ENCODE results near the gene CDKN2A. TPM values are rescaled to one million over a fixed set of nuclear protein-coding genes. Genes with fewer than 3 reads are reported as not detected.

CDKN2A gene
- total RNA-seq, 1 experiment from 2014 or later = not detected

DNA sequence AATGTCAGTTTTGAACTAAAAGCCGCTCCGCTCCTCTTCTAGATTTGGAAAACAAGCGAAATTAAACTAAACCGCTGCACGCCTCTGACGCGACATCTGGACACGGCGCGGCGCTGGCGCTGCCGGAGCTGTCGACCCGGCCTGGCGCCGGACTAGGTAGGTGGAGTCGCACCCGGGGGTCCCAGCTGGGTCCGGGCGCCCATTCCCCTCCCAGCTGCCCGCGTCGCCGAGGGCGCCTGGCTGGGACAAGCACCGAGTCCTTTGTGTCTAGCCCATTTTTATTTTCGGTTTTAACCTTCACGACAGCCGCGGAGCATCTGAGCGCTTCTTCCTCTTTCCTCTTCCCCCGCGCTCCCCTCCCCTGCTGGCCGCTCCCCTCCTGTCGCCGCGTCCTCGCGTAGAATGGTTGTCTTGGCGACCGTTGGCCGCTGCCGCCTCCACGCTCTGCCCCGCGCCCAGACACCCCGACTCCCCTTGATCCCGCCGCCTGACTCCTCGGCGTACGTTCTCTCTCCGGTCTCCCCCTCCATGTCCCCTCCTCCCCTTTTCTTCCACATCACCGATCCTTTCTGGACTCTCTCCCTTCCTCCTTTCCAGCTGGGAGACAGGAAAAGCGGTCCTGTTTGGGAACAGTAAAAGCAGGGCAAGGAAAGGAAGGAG, 944 bp upstream of the CDKN2A start:
- H3K36me3 Mint-ChIP-seq (ENCODE audit: insufficient read depth, unreplicated experiment) = no peaks in the 10 kb centered on the region
- TF ChIP-seq, protein P1, sequence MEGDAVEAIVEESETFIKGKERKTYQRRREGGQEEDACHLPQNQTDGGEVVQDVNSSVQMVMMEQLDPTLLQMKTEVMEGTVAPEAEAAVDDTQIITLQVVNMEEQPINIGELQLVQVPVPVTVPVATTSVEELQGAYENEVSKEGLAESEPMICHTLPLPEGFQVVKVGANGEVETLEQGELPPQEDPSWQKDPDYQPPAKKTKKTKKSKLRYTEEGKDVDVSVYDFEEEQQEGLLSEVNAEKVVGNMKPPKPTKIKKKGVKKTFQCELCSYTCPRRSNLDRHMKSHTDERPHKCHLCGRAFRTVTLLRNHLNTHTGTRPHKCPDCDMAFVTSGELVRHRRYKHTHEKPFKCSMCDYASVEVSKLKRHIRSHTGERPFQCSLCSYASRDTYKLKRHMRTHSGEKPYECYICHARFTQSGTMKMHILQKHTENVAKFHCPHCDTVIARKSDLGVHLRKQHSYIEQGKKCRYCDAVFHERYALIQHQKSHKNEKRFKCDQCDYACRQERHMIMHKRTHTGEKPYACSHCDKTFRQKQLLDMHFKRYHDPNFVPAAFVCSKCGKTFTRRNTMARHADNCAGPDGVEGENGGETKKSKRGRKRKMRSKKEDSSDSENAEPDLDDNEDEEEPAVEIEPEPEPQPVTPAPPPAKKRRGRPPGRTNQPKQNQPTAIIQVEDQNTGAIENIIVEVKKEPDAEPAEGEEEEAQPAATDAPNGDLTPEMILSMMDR (IDR thresholded peaks at IDR 0.05; ENCODE audit: unreplicated experiment) = no peak
- no peaks in the 10 kb centered on the region for H3K27me3 Mint-ChIP-seq (ENCODE audit: insufficient read depth, unreplicated experiment)
- POLR2A ChIA-PET = no interaction called here
- no peaks in the 10 kb centered on the region for H3K4me1 Mint-ChIP-seq (ENCODE audit: insufficient read depth, unreplicated experiment)
- intact Hi-C loops (cut with micrococcal nuclease) = no loop called here
- no TSS peak for BruUV-seq (replicated peaks)
- CTCF ChIA-PET = no interaction called here
- no peak overlapping the region for H3K4me3 Mint-ChIP-seq (ENCODE audit: unreplicated experiment)
- no peaks in the 10 kb centered on the region for H3K9me3 Mint-ChIP-seq (ENCODE audit: unreplicated experiment)
- DNase-seq (ENCODE audit: unreplicated experiment) = no peak
- no peak overlapping the region for H3K27ac Mint-ChIP-seq (ENCODE audit: low read depth, unreplicated experiment)

DNA sequence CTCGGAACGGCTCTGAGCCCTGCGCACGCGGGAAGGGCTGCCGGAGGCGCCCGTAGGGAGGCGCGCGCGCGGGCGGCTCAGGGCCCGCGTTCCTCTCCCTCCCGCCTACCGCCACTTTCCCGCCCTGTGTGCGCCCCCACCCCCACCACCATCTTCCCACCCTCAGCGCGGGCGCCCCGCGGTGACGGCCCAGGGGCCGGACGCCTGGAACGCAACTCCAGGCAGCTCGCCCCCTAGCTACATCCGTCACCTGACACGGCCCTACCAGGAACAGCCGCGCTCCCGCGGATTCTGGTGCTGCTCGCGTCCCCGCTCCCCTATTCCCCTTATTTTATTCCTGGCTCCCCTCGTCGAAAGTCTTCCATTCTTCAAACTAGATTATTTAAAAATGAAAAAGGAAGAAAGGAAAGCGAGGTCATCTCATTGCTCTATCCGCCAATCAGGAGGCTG, 389 bp upstream of the CDKN2A start, which contains the start of gene CDKN2B-AS1:
CDKN2B-AS1 (plus strand) TSS at position 236 of the 450 bp plus-strand sequence.
- Mint-ChIP-seq H3K9me3 (ENCODE audit: unreplicated experiment) (no peaks in the 10 kb centered on the region), H3K4me3 (ENCODE audit: unreplicated experiment) (no peak within 1 kb of the TSS), H3K4me1 (ENCODE audit: insufficient read depth, unreplicated experiment) (no peaks in the 10 kb centered on the region), H3K27me3 (ENCODE audit: insufficient read depth, unreplicated experiment) (no peaks in the 10 kb centered on the region), H3K36me3 (ENCODE audit: insufficient read depth, unreplicated experiment) (no peaks in the 10 kb centered on the region), H3K27ac (ENCODE audit: low read depth, unreplicated experiment) (no peak within 1 kb of the TSS)
- no peak for DNase-seq (ENCODE audit: unreplicated experiment)
- CTCF ChIA-PET = no interaction called here
- intact Hi-C loops (cut with micrococcal nuclease) = no loop called here
- POLR2A ChIA-PET = no interaction called here
- no TSS peak for BruUV-seq (replicated peaks)
- TF ChIP-seq, protein P1 (IDR thresholded peaks at IDR 0.05; ENCODE audit: unreplicated experiment) = no peak

DNA sequence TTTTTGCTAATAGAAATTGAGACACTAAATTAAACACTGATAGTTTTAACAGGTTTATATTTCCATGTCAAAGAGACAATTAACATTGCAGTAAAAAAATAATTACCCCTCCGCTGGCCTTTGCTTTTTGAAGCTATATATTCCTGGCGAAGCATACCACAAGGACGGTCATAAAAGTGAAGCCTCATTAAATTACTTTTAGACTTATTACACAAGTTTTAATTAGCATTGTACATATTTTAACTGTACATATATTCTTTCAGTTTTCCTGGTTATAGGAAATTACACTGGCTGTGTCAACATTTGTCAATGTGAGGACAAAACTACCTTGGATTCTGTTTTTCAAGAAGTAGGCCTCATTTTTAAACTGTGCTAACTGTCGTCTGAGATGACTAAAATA, 1.2 kb downstream of the CDKN2A start:
- ChIA-PET POLR2A (no interaction called here), CTCF (no interaction called here)
- H3K4me3 Mint-ChIP-seq (ENCODE audit: unreplicated experiment) = no peak overlapping the region
- H3K4me1 Mint-ChIP-seq (ENCODE audit: insufficient read depth, unreplicated experiment) = no peaks in the 10 kb centered on the region
- no peak for DNase-seq (ENCODE audit: unreplicated experiment)
- H3K27me3 Mint-ChIP-seq (ENCODE audit: insufficient read depth, unreplicated experiment) = no peaks in the 10 kb centered on the region
- TF ChIP-seq, protein P1 (IDR thresholded peaks at IDR 0.05; ENCODE audit: unreplicated experiment) = no peak
- no peaks in the 10 kb centered on the region for H3K36me3 Mint-ChIP-seq (ENCODE audit: insufficient read depth, unreplicated experiment)
- no peak overlapping the region for H3K27ac Mint-ChIP-seq (ENCODE audit: low read depth, unreplicated experiment)
- H3K9me3 Mint-ChIP-seq (ENCODE audit: unreplicated experiment) = no peaks in the 10 kb centered on the region
- no TSS peak for BruUV-seq (replicated peaks)
- intact Hi-C loops (cut with micrococcal nuclease) = no loop called here

DNA sequence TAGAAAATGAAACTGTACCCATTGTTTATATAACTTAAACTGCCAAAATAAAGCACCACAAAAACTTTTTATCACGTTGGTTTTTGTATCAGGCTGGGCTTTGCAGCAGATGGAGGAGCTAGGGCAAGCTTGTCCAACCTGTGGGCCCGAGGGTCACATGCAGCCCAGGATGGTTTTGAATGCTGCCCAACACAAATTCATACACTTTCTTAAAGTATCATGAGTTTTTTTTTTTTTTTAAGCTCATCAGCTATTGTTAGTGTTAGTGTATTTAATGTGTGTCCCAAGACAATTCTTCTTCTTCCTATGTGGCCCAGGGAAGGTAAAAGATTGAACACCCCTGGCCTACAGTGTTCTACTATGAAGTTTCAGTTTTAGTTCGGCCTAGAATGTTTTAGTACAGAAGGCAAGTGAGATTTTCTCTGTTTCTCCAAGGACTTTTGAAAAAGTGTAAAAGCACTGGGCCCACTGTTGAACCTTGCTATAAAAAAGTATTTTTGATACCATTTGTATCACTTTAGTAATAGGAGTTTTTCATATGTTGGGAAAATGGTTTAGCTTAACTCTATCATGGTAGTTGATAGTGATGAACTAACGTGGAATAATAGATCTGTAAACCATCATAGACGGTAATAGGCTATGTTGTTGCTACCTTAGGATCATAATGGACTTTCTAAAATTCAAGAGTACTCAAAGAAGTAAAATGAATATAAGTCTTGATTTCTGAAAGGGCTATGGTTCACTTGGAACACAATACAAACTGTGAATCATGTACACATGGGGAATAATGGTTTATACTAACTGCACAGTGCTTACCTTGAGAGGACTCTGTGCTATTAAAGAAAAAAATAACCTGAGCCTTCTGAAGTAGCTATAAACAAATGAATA, 2.9 kb downstream of the CDKN2A start:
- H3K36me3 Mint-ChIP-seq (ENCODE audit: insufficient read depth, unreplicated experiment) = no peaks in the 10 kb centered on the region
- DNase-seq (ENCODE audit: unreplicated experiment) = no peak
- no peaks in the 10 kb centered on the region for H3K27me3 Mint-ChIP-seq (ENCODE audit: insufficient read depth, unreplicated experiment)
- no TSS peak for BruUV-seq (replicated peaks)
- TF ChIP-seq, protein P1 (IDR thresholded peaks at IDR 0.05; ENCODE audit: unreplicated experiment) = no peak
- intact Hi-C loops (cut with micrococcal nuclease) = no loop called here
- H3K4me1 Mint-ChIP-seq (ENCODE audit: insufficient read depth, unreplicated experiment) = no peaks in the 10 kb centered on the region
- no peak overlapping the region for H3K27ac Mint-ChIP-seq (ENCODE audit: low read depth, unreplicated experiment)
- no peak overlapping the region for H3K4me3 Mint-ChIP-seq (ENCODE audit: unreplicated experiment)
- ChIA-PET CTCF (no interaction called here), POLR2A (no interaction called here)
- H3K9me3 Mint-ChIP-seq (ENCODE audit: unreplicated experiment) = no peaks in the 10 kb centered on the region

All from MCF 10A (cell line).